ENCODE measurements around the gene RGS12.

The RGS12 gene

GRCh38 chr4:3336382-3337356, 43.8 kb downstream of the RGS12 start:
- DNase-seq, result no peak

- DNase-seq, result no peak
These were observed 44.5 kb downstream of the RGS12 start for GRCh38 chr4:3337357-3337732.

GRCh38 chr4:3337811-3338210, 45.0 kb downstream of the RGS12 start:
- DNase-seq, result no peak

- no peak for DNase-seq
These were observed 45.6 kb downstream of the RGS12 start for GRCh38 chr4:3338321-3338838.

GRCh38 chr4:3338976-3339531, 46.2 kb downstream of the RGS12 start:
- DNase-seq, result no peak

GRCh38 chr4:3339577-3339976, 46.8 kb downstream of the RGS12 start:
- no peak for DNase-seq

GRCh38 chr4:3340038-3340699, 47.3 kb downstream of the RGS12 start:
- no peak for DNase-seq

GRCh38 chr4:3340700-3341083, 47.9 kb downstream of the RGS12 start:
- DNase-seq, result no peak

- no peak for DNase-seq
These were observed 48.9 kb downstream of the RGS12 start for GRCh38 chr4:3341760-3342159.

GRCh38 chr4:3342182-3342854, 49.5 kb downstream of the RGS12 start:
- no peak for DNase-seq
